Activated naive CD8-positive, alpha-beta T cell (primary cell): ENCODE results near the gene HOXB4.
A peak's percentile ranks its signal among the peaks of the same experiment; 100 is the strongest.

Experiments used
- H3K27ac Mint-ChIP-seq: one replicate; pipeline ENCODE4 v1.8.0; 2021; ENCODE audit warnings: mixed read lengths
- H3K27me3 Mint-ChIP-seq: one replicate; pipeline ENCODE4 v1.8.0; 2021; ENCODE audit warnings: mixed read lengths
- H3K36me3 Mint-ChIP-seq: one replicate; pipeline ENCODE4 v1.8.0; 2021; ENCODE audit warnings: mixed read lengths
- H3K4me1 Mint-ChIP-seq: one replicate; pipeline ENCODE4 v1.8.0; 2021; ENCODE audit warnings: low read depth, mixed read lengths
- H3K4me3 Mint-ChIP-seq: one replicate; pipeline ENCODE4 v1.8.0; 2021; ENCODE audit warnings: mild to moderate bottlenecking, mixed read lengths
- H3K9me3 Mint-ChIP-seq: one replicate; pipeline ENCODE4 v1.8.0; 2021; ENCODE audit warnings: low read depth, mixed read lengths

The HOXB4 gene

DNA sequence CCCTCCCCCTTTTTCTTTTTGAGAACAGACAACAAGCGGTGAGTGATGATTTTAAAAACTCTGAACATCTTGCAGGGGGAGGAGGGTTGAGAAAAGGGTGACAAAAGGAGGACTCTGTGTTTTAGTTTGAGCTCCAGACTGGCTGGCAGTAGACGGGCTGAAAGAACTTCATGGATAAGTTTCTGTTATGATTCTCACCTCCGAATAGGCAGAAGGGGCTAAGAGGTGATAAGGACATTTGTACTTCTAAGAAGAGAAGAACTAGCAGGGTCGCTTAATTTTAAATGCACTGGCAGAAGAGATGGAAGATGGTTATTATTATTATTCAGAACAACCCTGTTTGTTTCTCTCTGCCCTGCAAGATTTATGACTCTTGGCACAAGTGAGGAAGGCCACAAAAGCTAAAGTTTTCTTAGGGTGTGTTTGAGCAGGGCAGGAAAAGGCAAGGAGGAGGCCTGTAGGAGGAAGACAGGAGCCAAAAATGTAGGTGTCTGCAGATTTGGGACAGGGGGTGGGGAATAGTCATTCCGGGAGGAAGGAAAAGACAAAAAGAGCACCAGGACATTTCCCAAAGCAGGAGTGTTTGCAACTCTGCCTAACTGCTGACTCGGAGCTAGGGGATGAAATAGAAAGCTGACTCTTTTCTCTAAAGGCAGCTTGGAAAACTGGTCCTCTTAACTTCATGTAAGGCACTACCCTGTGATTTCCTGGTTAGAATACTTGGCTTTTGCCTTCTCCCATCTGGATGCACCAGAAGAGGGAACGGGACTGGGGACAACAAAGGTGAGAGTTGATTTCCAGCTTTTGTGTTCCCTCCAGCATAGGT, 21.4 kb downstream of the HOXB4 start:
- H3K27ac Mint-ChIP-seq, result no peak overlapping the region
- H3K4me3 Mint-ChIP-seq, result no peak overlapping the region
- H3K36me3 Mint-ChIP-seq, result no peaks in the 10 kb centered on the region
- H3K27me3 Mint-ChIP-seq, result peaks cover 6% of the 10 kb centered on the region
- peaks cover 10% of the 10 kb centered on the region for H3K4me1 Mint-ChIP-seq
- H3K9me3 Mint-ChIP-seq, result no peaks in the 10 kb centered on the region

- Mint-ChIP-seq H3K36me3 (no peaks in the 10 kb centered on the region), H3K4me3 (peak overlapping the region; percentile 71), H3K27ac (no peak overlapping the region), H3K4me1 (peaks cover 8% of the 10 kb centered on the region), H3K9me3 (no peaks in the 10 kb centered on the region), H3K27me3 (peaks cover 6% of the 10 kb centered on the region)
Measured at GRCh38 chr17:48556229-48556575, 21.9 kb downstream of the HOXB4 start.

GRCh38 chr17:48555258-48556228, 22.6 kb downstream of the HOXB4 start:
- Mint-ChIP-seq H3K27ac (no peak overlapping the region), H3K9me3 (no peaks in the 10 kb centered on the region)

DNA sequence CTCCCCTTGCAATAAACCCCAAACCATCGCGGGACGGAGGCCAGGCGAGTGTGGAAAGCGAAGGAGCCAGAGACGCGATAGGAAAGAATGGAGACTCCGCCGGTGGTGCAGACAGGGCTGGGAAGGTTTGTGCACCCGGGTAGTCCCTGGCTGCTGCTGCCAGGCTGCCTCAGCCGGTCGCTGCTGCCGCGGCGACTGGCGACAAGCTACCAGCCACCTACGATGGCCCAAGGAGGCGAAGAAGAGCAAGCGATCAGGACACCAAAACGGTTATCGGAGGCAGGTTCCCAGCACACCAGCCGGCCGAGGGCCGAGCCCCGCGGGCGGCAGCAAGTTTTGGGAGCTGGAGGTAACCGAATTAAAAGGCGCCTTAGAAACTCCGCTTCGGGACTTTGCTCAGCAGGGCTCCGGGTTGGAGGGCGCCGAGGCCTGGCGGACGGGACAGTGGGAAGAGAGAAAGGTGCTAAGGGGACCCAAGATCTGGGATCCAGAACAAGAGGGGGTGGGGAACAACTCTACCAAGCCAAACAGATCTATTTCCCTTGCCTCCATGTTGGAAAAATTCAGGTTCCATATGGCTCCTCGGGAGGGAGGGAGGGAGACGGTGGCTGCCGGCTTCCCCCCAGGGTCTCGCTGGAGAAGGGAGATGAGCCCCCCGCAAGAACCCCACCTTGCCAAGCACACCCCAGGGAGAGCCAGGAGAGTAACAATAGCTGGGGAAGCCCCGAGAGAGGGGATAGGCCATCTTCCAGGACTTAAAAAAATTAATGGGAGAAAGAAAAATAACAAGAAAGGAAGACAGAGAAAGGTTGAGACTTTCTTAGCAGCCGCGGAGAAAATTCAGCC, 23.5 kb downstream of the HOXB4 start:
- Mint-ChIP-seq H3K27ac (no peak overlapping the region), H3K36me3 (no peaks in the 10 kb centered on the region), H3K4me3 (peak overlapping the region; percentile 95), H3K4me1 (peaks cover 8% of the 10 kb centered on the region), H3K9me3 (no peaks in the 10 kb centered on the region), H3K27me3 (peaks cover 6% of the 10 kb centered on the region)

More at GRCh38 chr17:48555258-48556228, 22.6 kb downstream of the HOXB4 start:
- Mint-ChIP-seq H3K4me3 (peak overlapping the region; percentile 95), H3K27me3 (peaks cover 6% of the 10 kb centered on the region), H3K4me1 (peaks cover 8% of the 10 kb centered on the region), H3K36me3 (no peaks in the 10 kb centered on the region)

GRCh38 chr17:48553826-48554225, 24.3 kb downstream of the HOXB4 start:
- Mint-ChIP-seq H3K36me3 (no peaks in the 10 kb centered on the region), H3K9me3 (no peaks in the 10 kb centered on the region), H3K4me1 (peaks cover 8% of the 10 kb centered on the region), H3K4me3 (no peak overlapping the region), H3K27ac (no peak overlapping the region), H3K27me3 (peaks cover 6% of the 10 kb centered on the region)

- H3K4me3 Mint-ChIP-seq, result no peak overlapping the region
- no peaks in the 10 kb centered on the region for H3K36me3 Mint-ChIP-seq
- H3K9me3 Mint-ChIP-seq, result no peaks in the 10 kb centered on the region
- H3K27ac Mint-ChIP-seq, result no peak overlapping the region
- peaks cover 13% of the 10 kb centered on the region for H3K4me1 Mint-ChIP-seq
- peaks cover 3% of the 10 kb centered on the region for H3K27me3 Mint-ChIP-seq
Measured at GRCh38 chr17:48553190-48553547, 25.0 kb downstream of the HOXB4 start.

DNA sequence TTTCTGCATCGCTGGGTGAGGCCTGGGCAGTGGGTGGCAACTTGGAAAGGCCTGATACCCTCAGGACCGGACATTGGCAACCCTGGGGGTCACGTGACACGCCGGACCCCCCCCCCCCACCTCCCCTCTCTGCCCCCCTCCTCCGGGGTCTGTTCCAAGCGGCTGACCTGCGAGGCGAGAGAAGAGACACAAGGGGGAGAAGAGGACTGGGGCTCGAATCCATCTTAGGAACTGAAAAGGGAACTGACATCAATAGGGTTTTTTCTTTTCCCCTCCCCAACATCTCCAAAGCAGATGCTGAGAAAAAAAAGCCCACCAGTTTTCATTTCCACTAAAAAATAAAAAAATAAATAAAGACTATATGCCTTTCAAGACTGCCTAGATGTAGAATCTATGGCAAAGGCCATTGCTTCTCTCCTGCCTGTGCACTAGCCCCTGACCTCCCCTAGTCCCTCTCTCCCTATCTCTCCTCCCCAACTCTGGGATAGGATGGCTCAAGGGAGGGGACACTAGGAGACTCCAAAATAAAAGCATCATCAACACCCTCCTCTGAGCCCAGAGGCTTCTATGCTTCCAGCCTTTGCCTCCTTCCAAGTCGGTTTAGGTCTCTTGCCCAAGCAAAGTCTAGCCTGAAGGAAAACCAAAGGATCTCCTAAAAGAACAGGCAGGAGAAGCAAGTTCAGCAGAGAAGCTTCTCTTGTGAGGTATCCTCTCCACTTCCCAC, 25.5 kb downstream of the HOXB4 start:
- no peaks in the 10 kb centered on the region for H3K9me3 Mint-ChIP-seq
- no peaks in the 10 kb centered on the region for H3K36me3 Mint-ChIP-seq
- no peak overlapping the region for H3K27ac Mint-ChIP-seq
- peaks cover 18% of the 10 kb centered on the region for H3K4me1 Mint-ChIP-seq
- H3K27me3 Mint-ChIP-seq, result peaks cover 3% of the 10 kb centered on the region
- H3K4me3 Mint-ChIP-seq, result no peak overlapping the region

DNA sequence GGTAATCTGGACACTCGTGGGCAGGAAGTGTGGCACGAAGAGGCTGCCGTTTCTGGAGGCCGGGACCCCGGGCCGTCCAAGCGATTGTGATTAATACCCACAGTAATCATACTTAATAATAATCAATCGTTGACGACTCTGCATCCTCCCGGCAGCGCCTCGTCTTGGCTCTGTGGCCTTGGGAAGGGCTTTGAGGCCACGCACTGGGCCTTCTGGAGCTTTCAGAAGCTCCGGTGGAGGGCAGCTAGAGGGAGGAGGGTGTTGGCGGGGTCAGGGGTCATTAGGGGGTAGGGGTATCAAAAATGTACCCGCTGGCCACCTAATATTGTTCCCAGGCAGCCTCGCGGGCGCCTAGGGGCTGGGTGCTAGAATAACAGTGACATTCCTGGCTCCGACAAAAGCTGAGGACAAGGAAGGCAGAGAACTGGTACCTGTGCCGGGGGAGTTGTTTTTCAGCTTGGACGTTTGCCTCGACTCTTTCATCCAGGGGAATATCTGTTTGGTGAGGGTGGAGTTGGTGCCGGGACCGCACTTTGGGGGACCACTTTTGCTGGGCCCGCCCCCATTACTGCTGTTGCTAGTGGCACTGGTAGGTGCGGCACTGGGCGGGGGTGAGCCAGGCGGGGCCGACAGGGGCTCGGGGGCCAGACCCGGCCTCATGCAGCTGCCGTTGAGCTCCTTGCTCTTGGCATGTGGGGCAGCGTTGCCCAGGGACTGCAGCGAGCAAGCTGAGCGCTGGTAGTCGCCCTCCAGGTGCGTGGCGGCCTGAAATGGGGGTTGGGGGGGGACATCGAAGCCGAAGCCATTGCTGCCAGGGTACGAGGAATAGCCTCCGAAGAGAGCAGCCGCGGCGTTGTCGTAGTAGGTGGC, 26.3 kb downstream of the HOXB4 start:
- Mint-ChIP-seq H3K27me3 (peaks cover 3% of the 10 kb centered on the region), H3K9me3 (no peaks in the 10 kb centered on the region), H3K4me1 (peaks cover 20% of the 10 kb centered on the region), H3K27ac (no peak overlapping the region), H3K4me3 (no peak overlapping the region), H3K36me3 (no peaks in the 10 kb centered on the region)

DNA sequence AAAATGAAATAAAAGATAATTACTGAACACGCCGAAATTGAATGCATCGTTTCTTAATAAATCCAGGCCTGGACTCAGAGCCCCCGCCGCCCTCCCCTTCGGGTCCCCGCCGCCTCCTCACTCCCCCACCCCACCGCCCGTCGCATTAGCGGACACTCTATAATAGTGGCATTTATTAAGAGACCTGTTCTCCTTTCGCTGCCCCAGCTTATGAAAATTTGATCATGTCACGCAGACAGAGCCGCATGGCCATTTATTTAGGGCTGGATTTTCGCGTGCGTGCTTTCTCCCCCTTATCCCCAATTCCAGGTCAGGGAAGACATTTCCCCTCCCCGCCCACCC, 27.0 kb downstream of the HOXB4 start:
- peaks cover 2% of the 10 kb centered on the region for H3K27me3 Mint-ChIP-seq
- H3K9me3 Mint-ChIP-seq, result no peaks in the 10 kb centered on the region
- H3K4me3 Mint-ChIP-seq, result no peak overlapping the region
- no peaks in the 10 kb centered on the region for H3K36me3 Mint-ChIP-seq
- H3K4me1 Mint-ChIP-seq, result peaks cover 23% of the 10 kb centered on the region
- H3K27ac Mint-ChIP-seq, result no peak overlapping the region

- Mint-ChIP-seq H3K9me3 (no peaks in the 10 kb centered on the region), H3K4me1 (peaks cover 28% of the 10 kb centered on the region), H3K27me3 (peaks cover 2% of the 10 kb centered on the region), H3K4me3 (no peak overlapping the region), H3K27ac (no peak overlapping the region), H3K36me3 (no peaks in the 10 kb centered on the region)
Measured at GRCh38 chr17:48550502-48551213, 27.5 kb downstream of the HOXB4 start.

DNA sequence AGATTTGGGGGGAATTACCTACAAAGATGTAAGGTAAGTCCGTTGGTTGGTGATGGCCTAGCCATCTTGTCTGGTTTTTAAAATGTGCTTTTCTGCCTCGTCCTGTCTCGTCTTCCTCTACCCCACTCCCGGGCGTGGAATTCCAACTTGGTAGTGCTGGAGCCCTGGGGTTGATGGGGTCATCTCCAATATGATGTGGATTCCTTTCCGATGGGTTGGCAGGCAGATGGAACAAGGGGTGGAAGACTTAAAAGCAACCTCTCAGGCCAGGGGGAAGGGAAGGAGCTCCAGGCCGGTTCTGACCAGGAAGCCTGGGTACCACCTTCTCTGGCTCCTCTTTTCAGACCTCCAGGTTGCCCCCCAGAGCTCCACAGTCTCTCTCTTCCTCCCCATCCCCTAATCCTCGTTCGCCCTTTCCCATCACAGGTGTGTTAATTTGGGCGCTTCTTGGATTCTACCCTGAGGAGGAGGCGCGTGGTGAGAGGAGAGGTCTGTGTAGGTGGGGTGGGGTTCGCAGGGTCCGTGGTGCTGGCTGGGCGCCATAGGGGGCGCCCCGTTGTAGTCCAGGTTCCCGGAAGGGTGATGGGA, 28.1 kb downstream of the HOXB4 start:
- H3K4me3 Mint-ChIP-seq, result no peak overlapping the region
- H3K4me1 Mint-ChIP-seq, result peaks cover 30% of the 10 kb centered on the region
- no peaks in the 10 kb centered on the region for H3K9me3 Mint-ChIP-seq
- H3K27me3 Mint-ChIP-seq, result no peaks in the 10 kb centered on the region
- H3K36me3 Mint-ChIP-seq, result no peaks in the 10 kb centered on the region
- H3K27ac Mint-ChIP-seq, result no peak overlapping the region

DNA sequence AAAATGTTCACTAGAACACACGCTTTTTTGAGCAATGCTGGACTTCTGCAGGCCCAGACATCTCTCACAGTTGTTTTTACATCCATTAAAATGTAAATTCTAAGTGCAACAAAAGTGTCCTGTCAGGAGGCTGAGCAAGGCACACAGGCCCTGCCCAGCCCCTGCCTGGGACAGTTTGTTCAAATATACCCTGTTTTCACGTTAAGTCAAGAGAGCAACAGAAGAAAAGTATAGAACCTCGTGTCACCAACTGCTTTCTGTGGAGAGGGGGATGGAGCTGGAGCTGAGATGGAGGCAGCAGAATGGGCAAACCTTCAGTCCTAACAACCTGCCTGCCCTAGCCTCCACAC, 28.9 kb downstream of the HOXB4 start:
- H3K27me3 Mint-ChIP-seq, result no peaks in the 10 kb centered on the region
- no peak overlapping the region for H3K4me3 Mint-ChIP-seq

More for the DNA sequence above, 28.9 kb downstream of the HOXB4 start:
- peaks cover 33% of the 10 kb centered on the region for H3K4me1 Mint-ChIP-seq
- no peak overlapping the region for H3K27ac Mint-ChIP-seq
- H3K36me3 Mint-ChIP-seq, result no peaks in the 10 kb centered on the region
- no peaks in the 10 kb centered on the region for H3K9me3 Mint-ChIP-seq
